GM12892 (cell line): ENCODE results near the gene CLSTN2.

ENCODE experiments used
- DNase-seq: peaks from one replicate; pipeline ENCODE4 v3.0.0; 2011; ENCODE audit not compliant: insufficient read length
- FAIRE-seq: peaks from 2 replicates; lab custom pipeline; 2011; peaks lifted over from hg19 to GRCh38; lab: Jason Lieb, UNC
- POLR2A ChIP-seq: IDR thresholded peaks from 2 replicates; pipeline ENCODE4 v1.6.1; 2011; ENCODE audit warnings: low read depth, low read length, control low read depth
- POLR2AphosphoS5 ChIP-seq: IDR thresholded peaks from 2 replicates; pipeline ENCODE4 v1.6.1; 2011; ENCODE audit warnings: low read depth, low read length, control low read depth
- TAF1 ChIP-seq: IDR thresholded peaks from 2 replicates; pipeline ENCODE4 v1.6.1; 2011; ENCODE audit warnings: low read depth, mild to moderate bottlenecking, control low read depth, low read length, borderline replicate concordance

CLSTN2 gene

DNA sequence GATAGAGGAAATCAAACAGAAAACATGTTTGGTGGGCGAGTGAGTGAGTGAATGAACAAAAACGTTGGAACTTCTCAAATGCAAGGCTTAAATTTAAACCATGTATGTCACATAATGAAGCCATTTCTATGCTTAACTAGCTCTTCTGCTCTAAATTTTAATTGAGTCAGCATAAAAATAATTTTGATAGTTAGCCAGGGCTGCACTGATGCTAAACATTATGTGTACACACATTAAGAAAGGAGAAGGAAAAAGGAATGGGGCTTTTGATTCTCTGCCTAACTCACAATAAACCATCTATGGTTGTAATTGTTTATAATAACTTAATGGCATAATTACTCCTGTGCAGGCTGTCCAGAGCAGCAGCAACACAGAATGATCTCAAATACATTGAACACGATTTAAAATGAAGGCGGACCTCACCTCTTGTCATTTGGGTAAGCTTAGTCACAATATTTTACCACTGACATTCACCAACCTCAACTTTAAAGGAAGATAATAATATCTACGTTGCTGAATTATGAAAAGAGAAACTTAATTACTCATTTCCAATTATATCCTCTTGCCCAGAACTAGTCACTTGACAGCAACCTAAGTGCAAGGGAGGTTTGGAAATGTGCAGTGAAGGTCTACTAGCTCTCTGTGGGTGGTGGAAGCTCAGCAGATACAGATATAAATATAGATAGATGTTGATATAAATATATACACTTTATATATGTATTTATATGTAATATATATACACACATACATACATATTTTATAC is 424.4 kb downstream of the CLSTN2 start:
- DNase-seq (no peak), FAIRE-seq (no peak)
- TF ChIP-seq POLR2AphosphoS5 (no peak), POLR2A (no peak), TAF1 (no peak)

GRCh38 chr3:140360332-140360731 is 425.3 kb downstream of the CLSTN2 start:
- no peak for DNase-seq

GRCh38 chr3:140363801-140364200 is 428.8 kb downstream of the CLSTN2 start:
- FAIRE-seq: no peak
- TF ChIP-seq POLR2A: no peak
- TF ChIP-seq TAF1: no peak
- no peak for TF ChIP-seq POLR2AphosphoS5
- no peak for DNase-seq

More at GRCh38 chr3:140360332-140360731, 425.3 kb downstream of the CLSTN2 start:
- FAIRE-seq: no peak
- TF ChIP-seq POLR2AphosphoS5 (no peak), POLR2A (no peak), TAF1 (no peak)

- FAIRE-seq (no peak), DNase-seq (no peak)
- TF ChIP-seq POLR2AphosphoS5: no peak
- no peak for TF ChIP-seq TAF1
These were observed 431.1 kb downstream of the CLSTN2 start for GRCh38 chr3:140365872-140366697.

- TF ChIP-seq POLR2A: no peak
- TF ChIP-seq POLR2AphosphoS5: no peak
- TF ChIP-seq TAF1: no peak
- FAIRE-seq (no peak), DNase-seq (no peak)
These were observed 433.3 kb downstream of the CLSTN2 start for GRCh38 chr3:140368223-140368811.

- DNase-seq (no peak), FAIRE-seq (no peak)
- TF ChIP-seq TAF1 (no peak), POLR2A (no peak), POLR2AphosphoS5 (no peak)
These were observed 435.7 kb downstream of the CLSTN2 start for GRCh38 chr3:140370686-140371085.

GRCh38 chr3:140373234-140373633 is 438.2 kb downstream of the CLSTN2 start:
- TF ChIP-seq POLR2A: no peak
- no peak for TF ChIP-seq POLR2AphosphoS5
- no peak for TF ChIP-seq TAF1
- DNase-seq (no peak), FAIRE-seq (no peak)

GRCh38 chr3:140375002-140375401 is 440.0 kb downstream of the CLSTN2 start:
- FAIRE-seq: no peak
- no peak for TF ChIP-seq POLR2A
- TF ChIP-seq TAF1: no peak
- no peak for TF ChIP-seq POLR2AphosphoS5

DNA sequence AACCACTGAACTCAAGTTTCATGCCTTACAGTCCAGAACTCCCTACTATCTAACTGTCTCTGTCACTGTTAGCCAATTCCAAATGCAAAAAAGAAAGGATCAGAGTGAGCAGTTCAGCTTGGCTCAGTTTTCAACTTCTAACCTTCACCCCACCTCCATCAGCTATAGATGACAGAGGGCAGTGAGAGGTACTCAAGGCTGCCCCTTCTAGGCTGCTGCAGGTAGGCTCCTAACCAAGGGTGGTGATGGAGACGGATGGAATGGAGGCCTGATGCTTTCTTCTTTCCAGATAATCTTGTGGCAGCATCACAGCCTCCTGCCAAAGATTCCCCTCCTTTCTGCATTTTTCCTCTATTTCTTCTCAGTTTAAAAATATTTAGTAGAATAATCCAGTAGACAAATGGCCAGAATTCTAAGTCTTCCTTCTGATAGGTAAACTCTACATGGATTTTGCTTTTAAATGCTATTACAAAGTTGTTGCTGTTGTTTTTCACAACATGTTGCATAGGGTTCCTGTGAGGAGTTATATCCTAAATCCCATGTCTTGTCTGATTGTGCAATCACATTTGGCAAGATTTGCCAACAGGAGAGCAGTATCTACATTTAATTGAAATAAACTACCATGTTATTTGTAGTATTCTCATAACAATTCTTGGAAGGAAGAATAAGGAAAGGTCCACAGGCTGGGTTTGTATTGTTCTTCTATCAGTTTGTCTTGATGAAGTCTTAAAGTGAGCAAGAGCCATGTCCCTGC is 441.3 kb downstream of the CLSTN2 start:
- FAIRE-seq (no peak), DNase-seq (no peak)
- no peak for TF ChIP-seq TAF1
- no peak for TF ChIP-seq POLR2AphosphoS5
- TF ChIP-seq POLR2A: no peak

More at GRCh38 chr3:140375002-140375401, 440.0 kb downstream of the CLSTN2 start:
- no peak for DNase-seq

DNA sequence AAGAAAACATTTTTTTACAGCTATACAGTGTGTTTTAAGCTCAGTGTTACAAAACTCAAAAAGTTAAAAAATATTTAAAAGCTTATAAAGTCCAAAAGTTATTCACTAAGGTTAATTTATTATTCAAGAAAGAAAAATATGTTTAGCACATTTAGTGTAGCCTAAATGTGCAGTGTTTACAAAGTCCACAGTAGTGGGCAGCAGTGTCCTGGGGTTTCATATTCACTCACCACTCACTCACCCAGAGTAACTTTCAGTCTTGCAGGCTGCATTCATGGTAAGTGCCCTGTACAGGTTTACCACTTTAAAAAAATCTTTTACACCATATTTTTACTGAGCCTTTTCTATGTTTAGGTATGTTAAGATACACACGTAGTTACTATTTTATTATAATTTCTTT is 442.7 kb downstream of the CLSTN2 start:
- no peak for FAIRE-seq
- DNase-seq: no peak
- TF ChIP-seq POLR2AphosphoS5 (no peak), POLR2A (no peak), TAF1 (no peak)
